HCT116 (cell line): Measurements from ENCODE around the gene ERAP2. TPM values are rescaled to one million over a fixed set of nuclear protein-coding genes. Genes with fewer than 3 reads are reported as not detected.

Experiments
- ATAC-seq: fragments of 200-7000 bp; cut with Tn5 transposase; 2 replicates; pipeline ENCODE4 v1.9.1; 2020; ENCODE audit warnings: mild to moderate bottlenecking, moderate library complexity
- BruUV-seq: library from RNA; stranded (reverse); fragments of 400-500 nt; replicated peaks from 2 replicates; lab custom pipeline; 2021; lab: Mats Ljungman, UMichigan
- CTCF ChIA-PET: fragments of 300-600 bp; sonication (Branson Sonifier 250); formaldehyde crosslinking; loops from one replicate; lab custom pipeline; 2021; ENCODE audit warnings: antibody characterized with exemption; lab: Charles Lee
- POLR2A ChIA-PET: fragments of 300-600, 350-600 bp; sonication (Branson Sonifier 250); formaldehyde crosslinking; loops from one replicate; lab custom pipeline; 2021; ENCODE audit warnings: antibody characterized with exemption; lab: Charles Lee
- RAD21 ChIA-PET, 2 experiments: fragments of 300-600 bp; sonication (Branson Sonifier 250); formaldehyde crosslinking; loops; one replicate each; lab custom pipeline; 2023; ENCODE audit warnings: low total read pairs in 2 of 2; ENCODE audit not compliant: uncharacterized antibody in 2 of 2, unreplicated experiment in 2 of 2, low non-redundant PET in 1 of 2; lab: Charles Lee
- DNase-seq: peaks from one replicate; pipeline ENCODE4 v3.0.0-alpha.2; 2010; ENCODE audit warnings: low read depth, low spot score
- H2AFZ ChIP-seq: fragments of 200-600 bp; shearing (Covaris generic), sonication (generic); 2 replicates; pipeline ENCODE4 v1.6.1; 2017; ENCODE audit warnings: low read depth, mixed run types, mixed read lengths, antibody characterized with exemption, low read length; ENCODE audit not compliant: poor library complexity, severe bottlenecking
- H3K27ac ChIP-seq: 2 replicates; pipeline ENCODE4 v1.5.1; 2012; ENCODE audit warnings: low read depth, low read length
- H3K27me3 ChIP-seq: fragments of 200-600 bp; sonication (generic); 2 replicates; pipeline ENCODE4 v1.6.1; 2016; ENCODE audit warnings: mixed run types, low read length, mixed read lengths; ENCODE audit not compliant: insufficient read depth
- H3K36me3 ChIP-seq, 2 experiments: fragments of 200-500 bp in 1 of 2; fragments of 200-600 bp in 1 of 2; sonication (Bioruptor generic) in 1 of 2; sonication (generic) in 1 of 2; 2 replicates each; pipeline versions ENCODE4 v1.5.1 to v1.6.1; 2014 to 2016; ENCODE audit warnings: low read length in 2 of 2, inconsistent platforms in 1 of 2, mixed read lengths in 1 of 2, mixed run types in 1 of 2; ENCODE audit not compliant: insufficient read depth in 2 of 2, control insufficient read depth in 1 of 2
- H3K4me1 ChIP-seq, 2 experiments: fragments of 200-600 bp in 1 of 2; sonication (generic) in 1 of 2; 2 replicates each; pipeline versions ENCODE4 v1.5.1 to v1.6.1; 2012 to 2017; ENCODE audit warnings: low read length in 2 of 2, inconsistent platforms in 1 of 2, mild to moderate bottlenecking in 1 of 2, mixed read lengths in 1 of 2, mixed run types in 1 of 2, moderate library complexity in 1 of 2; ENCODE audit not compliant: insufficient read depth in 2 of 2, control insufficient read depth in 1 of 2
- H3K4me2 ChIP-seq: fragments of 200-600 bp; sonication (generic); 2 replicates; pipeline ENCODE4 v1.6.1; 2017; ENCODE audit warnings: mixed run types, low read length, mixed read lengths
- H3K4me3 ChIP-seq, 2 experiments: fragments of 200-600 bp in 1 of 2; sonication (generic) in 1 of 2; replicated peaks in 1 of 2; 2 replicates each; pipeline ENCODE4 v1.5.1; 2011 to 2016; ENCODE audit warnings: low read length in 2 of 2, control low read depth in 1 of 2, low read depth in 1 of 2, mild to moderate bottlenecking in 1 of 2, mixed read lengths in 1 of 2, mixed run types in 1 of 2
- H3K79me2 ChIP-seq: fragments of 200-600 bp; sonication (generic); 2 replicates; pipeline ENCODE4 v1.6.1; 2017; ENCODE audit warnings: mild to moderate bottlenecking, mixed run types, low read length, moderate library complexity, mixed read lengths; ENCODE audit not compliant: insufficient read depth
- H3K9ac ChIP-seq: fragments of 200-600 bp; sonication (generic); 2 replicates; pipeline ENCODE4 v1.6.1; 2016; ENCODE audit warnings: low read length, mixed read lengths
- H3K9me2 ChIP-seq: fragments of 200-600 bp; sonication (generic), shearing (Covaris generic); 2 replicates; pipeline ENCODE4 v1.6.1; 2017; ENCODE audit warnings: mixed run types, mild to moderate bottlenecking, moderate library complexity; ENCODE audit not compliant: insufficient read depth
- H3K9me3 ChIP-seq, 2 experiments: fragments of 200-500 bp in 1 of 2; fragments of 200-600 bp in 1 of 2; sonication (Bioruptor generic) in 1 of 2; sonication (generic) in 1 of 2; 2 replicates each; pipeline ENCODE4 v1.6.1; 2014 to 2017; ENCODE audit warnings: low read length in 2 of 2, mixed read lengths in 2 of 2, inconsistent platforms in 1 of 2, low read depth in 1 of 2, mild to moderate bottlenecking in 1 of 2, mixed run types in 1 of 2, moderate library complexity in 1 of 2; ENCODE audit not compliant: control insufficient read depth in 1 of 2, insufficient read depth in 1 of 2
- H4K20me1 ChIP-seq: fragments of 200-600 bp; sonication (generic), shearing (Covaris generic); 2 replicates; pipeline ENCODE4 v1.6.1; 2017; ENCODE audit warnings: mixed run types, mild to moderate bottlenecking, moderate library complexity; ENCODE audit not compliant: insufficient read depth
- CBX3 ChIP-seq: IDR thresholded peaks from 2 replicates; pipeline ENCODE4 v1.6.1; 2012; ENCODE audit warnings: low read depth
- CTCF ChIP-seq, 3 experiments: fragments of 200-600 bp in 1 of 3; sonication (generic) in 1 of 3; IDR thresholded peaks in 2 of 3; conservative IDR thresholded peaks in 1 of 3; 2 replicates each; pipeline ENCODE4 v1.5.1; 2012 to 2017; ENCODE audit warnings: low read depth in 2 of 3, low read length in 2 of 3, antibody characterized with exemption in 1 of 3, borderline replicate concordance in 1 of 3, control low read depth in 1 of 3, mild to moderate bottlenecking in 1 of 3, mixed read lengths in 1 of 3, mixed run types in 1 of 3, moderate library complexity in 1 of 3; ENCODE audit not compliant: insufficient read depth in 1 of 3
- FOSL1 ChIP-seq: IDR thresholded peaks from 2 replicates; pipeline ENCODE4 v1.6.1; 2012; ENCODE audit warnings: low read depth
- MAX ChIP-seq: IDR thresholded peaks from 2 replicates; pipeline ENCODE4 v1.6.1; 2012
- RAD21 ChIP-seq: IDR thresholded peaks from 2 replicates; pipeline ENCODE4 v1.6.1; 2012; ENCODE audit warnings: low read depth, mild to moderate bottlenecking
- SRF ChIP-seq: IDR thresholded peaks from 2 replicates; pipeline ENCODE4 v1.6.1; 2012; ENCODE audit warnings: low read depth
- TCF7L2 ChIP-seq: IDR thresholded peaks from 2 replicates; pipeline ENCODE4 v1.7.0; 2011; ENCODE audit warnings: borderline replicate concordance, inconsistent platforms; ENCODE audit not compliant: insufficient read depth, insufficient read length; ENCODE audit errors: extremely low read depth
- ZFX ChIP-seq: fragments of 450-650 bp; IDR thresholded peaks from 2 replicates; pipeline ENCODE4 v1.6.1; 2017
- intact Hi-C: fragments of 100-400 bp; cut with micrococcal nuclease; formaldehyde crosslinking; loops from 2 replicates; pipeline ENCODE4 v1.10.0; 2022
- total RNA-seq: library from RNA; stranded (reverse); gene quantifications from one replicate; pipeline ENCODE4 v1.2.1, GENCODE V29; 2021; ENCODE audit not compliant: unreplicated experiment

The ERAP2 gene
- total RNA-seq, 1 experiment from 2014 or later = 2.2 TPM

GRCh38 chr5:96924016-96924443, 47.7 kb downstream of the ERAP2 start:
- Histone ChIP-seq H3K9me2 (no peaks in the 10 kb centered on the region), H3K27ac (no peak overlapping the region), H3K9ac (no peak overlapping the region), H3K79me2 (no peaks in the 10 kb centered on the region), H3K4me1 (no peaks in the 10 kb centered on the region), H4K20me1 (no peaks in the 10 kb centered on the region), H3K9me3 (no peaks in the 10 kb centered on the region), H2AFZ (no peak overlapping the region), H3K27me3 (no peaks in the 10 kb centered on the region), H3K4me3 (no peak overlapping the region), H3K36me3 (no peaks in the 10 kb centered on the region), H3K4me2 (no peak overlapping the region)
- CTCF ChIA-PET = no interaction called here
- TF ChIP-seq CTCF (IDR thresholded peaks at IDR 0.05 in 2 of 3, conservative IDR thresholded peaks at IDR 0.05 in 1 of 3; ENCODE audit: borderline replicate concordance in 1 of 3, insufficient read depth in 1 of 3, low read depth in 2 of 3, low read length in 2 of 3) = no peak
- TF ChIP-seq ZFX = no peak
- no peak for TF ChIP-seq MAX
- RAD21 ChIA-PET = no interaction called here
- ATAC-seq = no peak
- POLR2A ChIA-PET = no interaction called here
- no TSS peak for BruUV-seq
- intact Hi-C loops = no loop called here
- no peak for DNase-seq

GRCh38 chr5:96926276-96926675, 50.0 kb downstream of the ERAP2 start:
- ChIA-PET POLR2A (no interaction called here), RAD21 (no interaction called here), CTCF (no interaction called here)
- Histone ChIP-seq H3K9me3 (no peaks in the 10 kb centered on the region), H2AFZ (no peak overlapping the region), H4K20me1 (no peaks in the 10 kb centered on the region), H3K4me1 (peaks cover 2 to 7% of the 10 kb centered on the region in 2 experiments; a peak in 2 of 4 replicates), H3K9ac (no peak overlapping the region), H3K4me2 (no peak overlapping the region), H3K27me3 (no peaks in the 10 kb centered on the region), H3K79me2 (no peaks in the 10 kb centered on the region), H3K4me3 (no peak overlapping the region), H3K36me3 (no peaks in the 10 kb centered on the region), H3K27ac (no peak overlapping the region), H3K9me2 (no peaks in the 10 kb centered on the region)
- BruUV-seq = no TSS peak
- DNase-seq = no peak
- intact Hi-C loops = no loop called here
- ATAC-seq = no peak
- TF ChIP-seq RAD21 (no peak), TCF7L2 (no peak), FOSL1 (no peak), CBX3 (no peak), SRF (no peak)
